HEK293 (cell line): ENCODE data around the gene AMPH.

Source experiments
- CTCF ChIA-PET: fragments of 350-600 bp; formaldehyde crosslinking; extraction: SDS; loops from one replicate; lab custom pipeline; 2021; ENCODE audit warnings: antibody characterized with exemption; lab: Yijun Ruan, JAX
- POLR2A ChIA-PET: fragments of 300-600 bp; formaldehyde crosslinking; extraction: SDS; loops from one replicate; lab custom pipeline; 2020; ENCODE audit warnings: antibody characterized with exemption, inconsistent platforms; lab: Yijun Ruan, JAX
- H3K27ac ChIP-seq: fragments of 200-500 bp; sonication (Bioruptor generic); 2 replicates; pipeline ENCODE4 v1.5.1; 2014; ENCODE audit warnings: low read depth, low read length, control low read depth, inconsistent platforms; ENCODE audit errors: extremely low read depth
- H3K36me3 ChIP-seq, 2 experiments: fragments of 200-500 bp in 1 of 2; sonication (Bioruptor generic) in 1 of 2; 1 replicate in 1 of 2; 2 replicates in 1 of 2; pipeline ENCODE4 v1.5.1; 2014 to 2017; ENCODE audit warnings: inconsistent platforms in 2 of 2, low read length in 2 of 2; ENCODE audit not compliant: control insufficient read depth in 2 of 2, insufficient read depth in 1 of 2
- H3K4me1 ChIP-seq: fragments of 200-500 bp; sonication (Bioruptor generic); 2 replicates; pipeline ENCODE4 v1.5.1; 2014; ENCODE audit warnings: mild to moderate bottlenecking, low read length, inconsistent platforms; ENCODE audit not compliant: control insufficient read depth, insufficient read depth
- H3K4me3 ChIP-seq: 2 replicates; pipeline ENCODE4 v1.5.1; 2011; ENCODE audit warnings: low read depth, mild to moderate bottlenecking, control low read depth, low read length, moderate library complexity
- H3K9me3 ChIP-seq: fragments of 200-500 bp; sonication (Bioruptor generic); 2 replicates; pipeline ENCODE4 v1.5.1; 2014; ENCODE audit warnings: low read depth, low read length, inconsistent platforms; ENCODE audit not compliant: control insufficient read depth, insufficient read depth
- IKZF3 ChIP-seq: fragments of 450-650 bp; IDR thresholded peaks from 2 replicates; pipeline ENCODE4 v1.5.0; 2018; ENCODE audit warnings: missing biosample characterization, mild to moderate bottlenecking, missing genetic modification characterization, moderate library complexity
- KLF9 ChIP-seq: fragments of 450-650 bp; formaldehyde crosslinking; IDR thresholded peaks from 2 replicates; pipeline ENCODE4 v1.5.1; 2016; ENCODE audit warnings: missing biosample characterization, missing genetic modification characterization, low read depth
- SALL2 ChIP-seq: fragments of 450-650 bp; formaldehyde crosslinking; IDR thresholded peaks from 2 replicates; pipeline ENCODE4 v1.5.0; 2017; ENCODE audit warnings: missing biosample characterization, mild to moderate bottlenecking, missing genetic modification characterization, borderline replicate concordance
- ZIC2 ChIP-seq: fragments of 450-650 bp; formaldehyde crosslinking; IDR thresholded peaks from 2 replicates; pipeline ENCODE4 v1.5.1; 2016; ENCODE audit warnings: missing biosample characterization, missing genetic modification characterization
- ZNF138 ChIP-seq: fragments of 450-650 bp; formaldehyde crosslinking; IDR thresholded peaks from 2 replicates; pipeline ENCODE4 v1.5.1; 2016; ENCODE audit warnings: missing biosample characterization, missing genetic modification characterization, borderline replicate concordance
- ZNF169 ChIP-seq: fragments of 450-650 bp; formaldehyde crosslinking; IDR thresholded peaks from 2 replicates; pipeline ENCODE4 v1.5.1; 2016; ENCODE audit warnings: missing biosample characterization, missing genetic modification characterization
- ZNF175 ChIP-seq: fragments of 450-650 bp; formaldehyde crosslinking; IDR thresholded peaks from 2 replicates; pipeline ENCODE4 v1.5.1; 2016; ENCODE audit warnings: missing biosample characterization, missing genetic modification characterization
- ZNF202 ChIP-seq: fragments of 450-650 bp; formaldehyde crosslinking; IDR thresholded peaks from 2 replicates; pipeline ENCODE4 v1.5.1; 2016; ENCODE audit warnings: missing biosample characterization, missing genetic modification characterization, borderline replicate concordance
- ZNF214 ChIP-seq: fragments of 450-650 bp; formaldehyde crosslinking; IDR thresholded peaks from 2 replicates; pipeline ENCODE4 v1.5.1; 2017; ENCODE audit warnings: missing biosample characterization, mild to moderate bottlenecking, missing genetic modification characterization, borderline replicate concordance
- ZNF221 ChIP-seq: fragments of 450-650 bp; formaldehyde crosslinking; IDR thresholded peaks from 2 replicates; pipeline ENCODE4 v1.5.1; 2017; ENCODE audit warnings: missing biosample characterization, missing genetic modification characterization, borderline replicate concordance
- ZNF302 ChIP-seq: fragments of 450-650 bp; formaldehyde crosslinking; IDR thresholded peaks from 2 replicates; pipeline ENCODE4 v1.5.1; 2016; ENCODE audit warnings: missing biosample characterization, missing genetic modification characterization, low read depth
- ZNF501 ChIP-seq: fragments of 450-650 bp; formaldehyde crosslinking; IDR thresholded peaks from 2 replicates; pipeline ENCODE4 v1.5.1; 2016; ENCODE audit warnings: missing biosample characterization, missing genetic modification characterization
- ZNF610 ChIP-seq: fragments of 450-650 bp; formaldehyde crosslinking; IDR thresholded peaks from 2 replicates; pipeline ENCODE4 v1.5.1; 2016; ENCODE audit warnings: missing biosample characterization, missing genetic modification characterization, borderline replicate concordance
- ZNF624 ChIP-seq: fragments of 450-650 bp; formaldehyde crosslinking; IDR thresholded peaks from 2 replicates; pipeline ENCODE4 v1.5.1; 2017; ENCODE audit warnings: missing biosample characterization, missing genetic modification characterization
- ZNF626 ChIP-seq: fragments of 450-650 bp; sonication (Bioruptor Pico); formaldehyde crosslinking; IDR thresholded peaks from 2 replicates; pipeline ENCODE4 v1.5.1; 2018; ENCODE audit warnings: missing biosample characterization, missing genetic modification characterization, inconsistent platforms
- ZNF654 ChIP-seq: fragments of 450-650 bp; formaldehyde crosslinking; IDR thresholded peaks from 2 replicates; pipeline ENCODE4 v1.5.1; 2016; ENCODE audit warnings: low read depth, missing biosample characterization, missing genetic modification characterization
- ZNF747 ChIP-seq: fragments of 450-650 bp; formaldehyde crosslinking; IDR thresholded peaks from 2 replicates; pipeline ENCODE4 v1.5.1; 2016; ENCODE audit warnings: missing biosample characterization, missing genetic modification characterization
- ZSCAN16 ChIP-seq: fragments of 450-650 bp; formaldehyde crosslinking; IDR thresholded peaks from 2 replicates; pipeline ENCODE4 v1.5.1; 2016; ENCODE audit warnings: missing biosample characterization, missing genetic modification characterization
- TF ChIP-seq, protein P1 (sequence below): fragments of 450-650 bp; formaldehyde crosslinking; conservative IDR thresholded peaks from 2 replicates; pipeline ENCODE4 v1.5.1; 2016; ENCODE audit warnings: low read depth, missing biosample characterization, missing genetic modification characterization

Gene AMPH

DNA sequence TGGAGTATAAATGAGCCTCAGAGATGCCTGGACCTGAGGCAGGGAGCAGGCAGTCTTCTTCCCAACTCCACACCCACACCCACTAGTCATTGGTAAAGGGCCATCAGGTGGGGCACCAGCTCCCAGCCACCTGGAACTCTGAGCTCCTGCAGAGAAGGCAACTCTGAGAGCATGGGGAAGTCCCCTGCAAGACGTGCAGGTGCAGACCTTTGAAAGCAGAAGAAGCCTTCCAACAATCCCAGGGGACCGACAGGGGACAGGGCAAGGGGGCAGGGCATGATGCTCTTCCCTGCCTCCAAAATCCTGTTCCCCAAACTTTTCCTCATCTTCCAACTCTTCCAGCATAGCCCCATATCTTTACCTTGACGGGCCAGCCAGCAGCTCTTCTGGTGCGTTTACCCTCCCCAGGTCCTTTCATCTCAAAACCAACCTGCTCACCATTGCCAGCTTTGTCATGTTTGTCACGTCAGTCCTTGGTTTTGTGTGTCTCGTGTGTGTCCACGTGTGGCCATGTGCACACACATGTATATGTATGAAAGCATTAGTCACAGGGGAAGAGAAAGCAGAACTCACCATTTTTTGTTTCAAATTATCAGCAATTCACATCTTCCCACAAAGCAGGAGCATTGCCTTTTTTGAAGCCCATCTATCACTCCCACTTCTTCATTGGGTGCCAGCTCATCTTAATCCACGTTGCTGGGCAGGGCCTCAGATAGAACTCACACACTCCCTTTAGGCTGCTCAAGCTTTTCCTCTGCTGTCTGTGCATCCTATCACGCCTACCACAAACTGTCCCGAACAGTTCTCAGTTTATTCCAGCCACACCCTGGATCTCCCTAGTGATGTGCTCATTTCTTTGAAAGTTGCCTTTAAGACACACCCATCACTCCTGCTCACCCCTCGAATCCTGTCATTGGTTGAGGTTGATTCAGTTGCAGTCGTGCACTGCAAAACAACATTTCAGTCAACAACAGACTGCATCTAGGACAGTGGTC lies 41.0 kb upstream of the AMPH start:
- Histone ChIP-seq H3K36me3 (no peaks in the 10 kb centered on the region), H3K9me3 (no peaks in the 10 kb centered on the region), H3K27ac (no peak overlapping the region), H3K4me3 (no peak overlapping the region), H3K4me1 (no peaks in the 10 kb centered on the region)
- CTCF ChIA-PET: interaction anchor here (0.6 to 1.7 kb wide), 2 partner anchors 13 to 220 kb away, joined by 3 to 8 read pairs; no protein-coding TSS in a partner anchor
- POLR2A ChIA-PET: no interaction called here
- TF ChIP-seq ZNF626 (tag by site-specific recombination) (no peak), ZSCAN16 (tag by site-specific recombination) (no peak), ZNF624 (tag by site-specific recombination) (no peak), ZNF202 (no peak), SALL2 (no peak), ZNF214 (no peak), ZNF221 (tag by site-specific recombination) (no peak), ZIC2 (tag by site-specific recombination) (no peak), KLF9 (tag by site-specific recombination) (no peak), ZNF175 (no peak), IKZF3 (tag by site-specific recombination) (no peak), ZNF747 (tag by site-specific recombination) (no peak)
- TF ChIP-seq, protein P1, sequence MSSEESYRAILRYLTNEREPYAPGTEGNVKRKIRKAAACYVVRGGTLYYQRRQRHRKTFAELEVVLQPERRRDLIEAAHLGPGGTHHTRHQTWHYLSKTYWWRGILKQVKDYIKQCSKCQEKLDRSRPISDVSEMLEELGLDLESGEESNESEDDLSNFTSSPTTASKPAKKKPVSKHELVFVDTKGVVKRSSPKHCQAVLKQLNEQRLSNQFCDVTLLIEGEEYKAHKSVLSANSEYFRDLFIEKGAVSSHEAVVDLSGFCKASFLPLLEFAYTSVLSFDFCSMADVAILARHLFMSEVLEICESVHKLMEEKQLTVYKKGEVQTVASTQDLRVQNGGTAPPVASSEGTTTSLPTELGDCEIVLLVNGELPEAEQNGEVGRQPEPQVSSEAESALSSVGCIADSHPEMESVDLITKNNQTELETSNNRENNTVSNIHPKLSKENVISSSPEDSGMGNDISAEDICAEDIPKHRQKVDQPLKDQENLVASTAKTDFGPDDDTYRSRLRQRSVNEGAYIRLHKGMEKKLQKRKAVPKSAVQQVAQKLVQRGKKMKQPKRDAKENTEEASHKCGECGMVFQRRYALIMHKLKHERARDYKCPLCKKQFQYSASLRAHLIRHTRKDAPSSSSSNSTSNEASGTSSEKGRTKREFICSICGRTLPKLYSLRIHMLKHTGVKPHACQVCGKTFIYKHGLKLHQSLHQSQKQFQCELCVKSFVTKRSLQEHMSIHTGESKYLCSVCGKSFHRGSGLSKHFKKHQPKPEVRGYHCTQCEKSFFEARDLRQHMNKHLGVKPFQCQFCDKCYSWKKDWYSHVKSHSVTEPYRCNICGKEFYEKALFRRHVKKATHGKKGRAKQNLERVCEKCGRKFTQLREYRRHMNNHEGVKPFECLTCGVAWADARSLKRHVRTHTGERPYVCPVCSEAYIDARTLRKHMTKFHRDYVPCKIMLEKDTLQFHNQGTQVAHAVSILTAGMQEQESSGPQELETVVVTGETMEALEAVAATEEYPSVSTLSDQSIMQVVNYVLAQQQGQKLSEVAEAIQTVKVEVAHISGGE (tag by site-specific recombination): no peak

DNA sequence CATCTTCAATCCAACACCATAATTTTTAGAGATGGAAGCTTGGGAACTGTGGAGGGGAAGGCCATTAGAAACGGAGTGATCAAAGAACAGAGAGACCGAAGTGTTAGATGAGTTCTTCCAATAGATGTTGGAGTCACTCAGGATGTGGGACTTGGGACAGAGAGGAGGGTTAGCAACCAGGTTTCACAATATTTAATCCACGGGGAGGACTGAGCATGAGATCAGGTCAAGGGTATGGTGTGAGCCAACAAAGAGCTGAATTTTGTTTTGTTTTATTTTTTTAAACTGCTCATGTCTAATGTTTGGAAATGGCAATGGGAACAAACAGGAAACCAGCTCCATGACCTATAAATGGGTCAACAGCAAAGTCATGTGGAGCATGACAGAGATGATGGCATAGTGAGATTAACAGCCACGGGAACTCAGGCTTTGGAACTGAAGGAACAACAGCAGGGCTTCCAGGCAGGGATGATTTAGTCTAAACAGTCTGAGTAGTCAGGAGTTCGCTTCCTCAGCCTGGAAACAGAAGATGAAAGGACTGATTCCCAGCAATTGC lies 38.9 kb upstream of the AMPH start:
- ChIA-PET POLR2A (no interaction called here), CTCF (interaction anchor here (0.5 to 1.1 kb wide), 2 partner anchors 10 to 798 kb away, joined by 3 to 5 read pairs; no protein-coding TSS in a partner anchor)
- TF ChIP-seq ZNF302 (no peak), ZNF654 (no peak), ZNF138 (no peak), ZNF610 (tag by site-specific recombination) (no peak)
- TF ChIP-seq, all 188 proteins: peak for 0
- no peak overlapping the region for H3K4me3 ChIP-seq
- no peaks in the 10 kb centered on the region for H3K36me3 ChIP-seq
- no peaks in the 10 kb centered on the region for H3K4me1 ChIP-seq
- H3K9me3 ChIP-seq: no peaks in the 10 kb centered on the region
- H3K27ac ChIP-seq: no peak overlapping the region

DNA sequence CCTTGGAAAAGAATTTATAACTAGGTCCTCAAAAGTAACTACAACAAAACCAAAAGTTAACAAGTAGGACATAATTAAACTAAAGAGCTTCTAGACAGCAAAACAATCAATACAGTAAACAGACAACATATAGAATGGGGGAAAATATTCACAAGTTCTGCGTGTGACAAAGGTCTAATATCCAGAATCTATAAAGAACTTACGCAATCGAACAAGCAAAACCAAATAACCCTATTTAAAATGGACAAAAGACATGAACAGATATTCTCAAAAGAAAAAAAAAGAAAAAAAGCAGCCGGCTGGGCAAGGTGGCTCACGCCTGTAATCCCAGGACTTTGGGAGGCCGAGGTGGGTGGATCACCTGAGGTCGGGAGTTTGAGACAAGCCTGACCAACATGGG lies 33.8 kb upstream of the AMPH start:
- H3K4me1 ChIP-seq: no peaks in the 10 kb centered on the region
- POLR2A ChIA-PET: interaction anchor here (0.7 kb wide), 1 partner anchor 99 kb away, joined by 4 read pairs; no protein-coding TSS in a partner anchor
- CTCF ChIA-PET: no interaction called here
- H3K9me3 ChIP-seq: no peaks in the 10 kb centered on the region
- no peaks in the 10 kb centered on the region for H3K36me3 ChIP-seq
- no peak overlapping the region for H3K27ac ChIP-seq
- TF ChIP-seq ZNF169 (tag by site-specific recombination): no peak
- no peak for TF ChIP-seq ZNF501 (tag by site-specific recombination)
- no peak overlapping the region for H3K4me3 ChIP-seq
